ENCODE measurements around the gene ACAD8.
"Not testable (repeated sequence)": the region's sequence is repeated elsewhere in the genome, so short reads cannot be mapped to it uniquely, and the experiment has no call there.

The ACAD8 gene

GRCh38 chr11:134277183-134278001 is 24.0 kb downstream of the ACAD8 start:
- TF ChIP-seq CTCF (IDR thresholded peaks at IDR 0.05; ENCODE audit: control insufficient read depth, extremely low read depth, insufficient read depth), result no peak
- DNase-seq (ENCODE audit: low read depth), result no peak
- H3K4me3 ChIP-seq (ENCODE audit: low read depth, low read length), result no peak overlapping the region

GRCh38 chr11:134278356-134278755 is 25.0 kb downstream of the ACAD8 start:
- no peak overlapping the region for H3K4me3 ChIP-seq (ENCODE audit: low read depth, low read length)
- DNase-seq (ENCODE audit: low read depth), result no peak
- no peak for TF ChIP-seq CTCF (IDR thresholded peaks at IDR 0.05; ENCODE audit: control insufficient read depth, extremely low read depth, insufficient read depth)

GRCh38 chr11:134281635-134282034 is 28.3 kb downstream of the ACAD8 start:
- H3K4me3 ChIP-seq (ENCODE audit: low read depth, low read length); DNase-seq (ENCODE audit: low read depth): not testable (repeated sequence)

GRCh38 chr11:134282121-134283045 is 29.0 kb downstream of the ACAD8 start:
- no peak for DNase-seq (ENCODE audit: low read depth)
- TF ChIP-seq CTCF (IDR thresholded peaks at IDR 0.05; ENCODE audit: control insufficient read depth, extremely low read depth, insufficient read depth), result no peak
- no peak overlapping the region for H3K4me3 ChIP-seq (ENCODE audit: low read depth, low read length)

- H3K4me3 ChIP-seq (ENCODE audit: low read depth, low read length), result no peak overlapping the region
- no peak for DNase-seq (ENCODE audit: low read depth)
- TF ChIP-seq CTCF (IDR thresholded peaks at IDR 0.05; ENCODE audit: control insufficient read depth, extremely low read depth, insufficient read depth), result no peak
Observed at GRCh38 chr11:134283461-134284230, 30.3 kb downstream of the ACAD8 start.

- not testable (repeated sequence) for H3K4me3 ChIP-seq (ENCODE audit: low read depth, low read length); DNase-seq (ENCODE audit: low read depth)
Observed at GRCh38 chr11:134284349-134284748, 31.0 kb downstream of the ACAD8 start.

- H3K4me3 ChIP-seq (ENCODE audit: low read depth, low read length), result no peak overlapping the region
- TF ChIP-seq CTCF (IDR thresholded peaks at IDR 0.05; ENCODE audit: control insufficient read depth, extremely low read depth, insufficient read depth), result no peak
- DNase-seq (ENCODE audit: low read depth), result no peak
Observed at GRCh38 chr11:134287561-134287960, 34.2 kb downstream of the ACAD8 start.
